ENCODE measurements around the gene SETD1B. TPM values are rescaled to one million over a fixed set of nuclear protein-coding genes. Genes with fewer than 3 reads are reported as not detected.
A peak's percentile ranks its signal among the peaks of the same experiment; 100 is the strongest.

The SETD1B gene
- total RNA-seq, 1 experiment from 2014 or later = 40.4 TPM

DNA sequence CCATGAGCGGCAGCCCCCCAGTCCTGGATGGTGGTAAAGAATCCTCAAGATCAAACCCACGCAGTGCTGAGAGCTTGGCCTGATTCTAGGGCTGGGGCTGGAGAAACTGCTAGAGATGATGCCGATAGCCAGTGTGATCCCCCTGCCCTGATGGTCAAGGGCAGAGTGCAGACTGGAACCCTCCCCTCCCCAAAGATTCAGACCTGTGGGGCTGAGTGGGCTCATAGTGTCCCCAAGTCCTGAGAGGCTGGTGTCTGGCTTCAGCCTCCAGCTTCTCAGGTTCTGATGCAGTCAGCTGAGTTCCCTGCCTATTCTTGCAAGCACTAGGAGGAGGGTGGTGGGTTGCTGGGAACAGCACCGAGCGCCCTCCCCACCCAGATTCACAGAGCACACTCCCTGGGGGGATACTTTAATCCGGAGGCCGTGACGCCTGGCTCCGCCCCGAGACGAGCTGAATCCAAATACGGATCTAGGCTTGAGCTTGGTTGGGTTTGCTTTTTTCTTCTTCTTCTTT, 22.3 kb upstream of the SETD1B start:
- H3K14ac ChIP-seq (ENCODE audit: insufficient read depth, low read length) = no peak overlapping the region
- no peak overlapping the region for H2BK20ac ChIP-seq (ENCODE audit: low read depth, low read length, poor library complexity, severe bottlenecking)
- no peak overlapping the region for H3K23ac ChIP-seq (ENCODE audit: insufficient read length, low read depth, low read length)
- H3K27me3 ChIP-seq (ENCODE audit: insufficient read depth, low read length) = no peaks in the 10 kb centered on the region
- H3K4me1 ChIP-seq (ENCODE audit: insufficient read depth, low read length) = no peaks in the 10 kb centered on the region
- H2BK5ac ChIP-seq (ENCODE audit: insufficient read length, low read length) = no peak overlapping the region
- no peaks in the 10 kb centered on the region for H3K9me3 Mint-ChIP-seq
- H3K79me1 ChIP-seq (ENCODE audit: insufficient read depth, low read depth, low read length, poor library complexity, severe bottlenecking) = no peaks in the 10 kb centered on the region
- H3K9me3 ChIP-seq (ENCODE audit: control insufficient read depth, low read depth, low read length) = no peaks in the 10 kb centered on the region
- H4K5ac ChIP-seq (ENCODE audit: insufficient read length, low read depth, low read length) = no peak overlapping the region
- H3K4me3 Mint-ChIP-seq = peak overlapping the region in 1 of 2 experiments; percentile 38; a peak in 1 of 5 replicates
- no peak overlapping the region for H3K4me2 ChIP-seq (ENCODE audit: insufficient read depth, insufficient read length, low read length)
- peak overlapping the region in 2 of 3 experiments; percentile 8 to 95; a peak in 3 of 7 replicates for H3K27ac Mint-ChIP-seq
- H3K18ac ChIP-seq (ENCODE audit: insufficient read length, low read depth, low read length) = no peak overlapping the region
- no peak overlapping the region for H4K8ac ChIP-seq (replicated peaks; ENCODE audit: insufficient read length, low read depth, low read length)
- no peak overlapping the region for H3T11ph ChIP-seq (ENCODE audit: low read length)
- no peaks in the 10 kb centered on the region for H3K79me2 ChIP-seq (ENCODE audit: insufficient read depth, low read length)
- peak; percentile 38 for DNase-seq
- H2AFZ ChIP-seq (ENCODE audit: low read length) = no peak overlapping the region
- no peaks in the 10 kb centered on the region for H4K20me1 ChIP-seq (ENCODE audit: control insufficient read depth, insufficient read depth, insufficient read length)
- no peak overlapping the region for H3K56ac ChIP-seq (ENCODE audit: insufficient read length, low read depth, low read length)
- WGBS (ENCODE audit: extremely low coverage, insufficient read length, low lambda C conversion rate) = no CpG with 5 or more reads among the region's 12 CpGs
- no peak overlapping the region for H2BK120ac ChIP-seq (ENCODE audit: low read depth, low read length, poor library complexity, severe bottlenecking)
- peaks cover 5 to 28% (median 20%) of the 10 kb centered on the region in 3 experiments; a peak in 6 of 7 replicates for H3K36me3 Mint-ChIP-seq (ENCODE audit: insufficient read depth in 1 of 3, low read depth in 3 of 3)
- no peak overlapping the region for H2BK15ac ChIP-seq (ENCODE audit: low read depth, low read length)
- H3K23me2 ChIP-seq (ENCODE audit: insufficient read length, low read depth, low read length, poor library complexity, severe bottlenecking) = no peaks in the 10 kb centered on the region
- H4K91ac ChIP-seq (ENCODE audit: insufficient read length, low read depth, low read length) = no peak overlapping the region
- H3K4ac ChIP-seq (ENCODE audit: low read depth, low read length) = no peak overlapping the region
- no peak overlapping the region for H3K27ac ChIP-seq (ENCODE audit: insufficient read length, low read depth, low read length)
- TF ChIP-seq CTCF (conservative IDR thresholded peaks at IDR 0.05) = no peak
- no peak overlapping the region for H3K9ac ChIP-seq (ENCODE audit: extremely low read depth, insufficient read length, low read length)
- peaks cover 11 to 15% of the 10 kb centered on the region in 2 experiments for H3K4me1 Mint-ChIP-seq
- H3K27me3 Mint-ChIP-seq (ENCODE audit: low read depth) = peaks cover 5% of the 10 kb centered on the region; the same call in 1 of the 2 replicates
- H2AK5ac ChIP-seq (ENCODE audit: insufficient read length, low read length) = no peak overlapping the region
- no peak overlapping the region for H2BK12ac ChIP-seq (ENCODE audit: insufficient read length, low read depth, low read length)

All from H9 (cell line).